Measurements from ENCODE around the gene TMEM234. TPM values are rescaled to one million over a fixed set of nuclear protein-coding genes. Genes with fewer than 3 reads are reported as not detected.

Gene TMEM234
- total and polyA plus RNA-seq, 2 of the 4 experiments (the other 2 are of a cell fraction) = 10.8 to 22.7 TPM

DNA sequence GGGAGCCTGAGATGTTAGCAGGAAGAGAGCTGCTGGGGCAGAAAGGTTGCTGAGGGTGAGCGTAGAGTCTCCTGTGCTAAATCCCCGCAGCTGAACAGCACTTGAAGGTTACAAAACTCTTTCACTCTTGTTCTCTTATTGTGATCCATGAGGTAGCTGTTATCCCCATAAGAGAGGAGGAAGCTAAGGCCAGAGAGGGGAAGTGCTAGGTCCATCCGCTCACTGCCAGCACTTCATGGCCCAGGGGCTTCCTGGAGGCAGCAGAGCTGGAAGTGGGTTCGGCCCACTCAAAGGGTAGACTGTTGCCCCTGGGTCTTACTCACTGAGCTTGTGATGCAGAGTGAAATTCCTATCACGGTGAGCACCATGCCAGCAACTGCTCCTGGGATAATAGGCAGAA is 5.6 kb downstream of the TMEM234 start:
- Histone ChIP-seq H3K9me3 (ENCODE audit: control insufficient read depth, insufficient read depth, low read length) (no peaks in the 10 kb centered on the region), H3K9me1 (ENCODE audit: insufficient read depth, low read length) (peaks cover 9% of the 10 kb centered on the region), H2BK5ac (ENCODE audit: low read depth, low read length, poor library complexity, severe bottlenecking) (no peak overlapping the region), H2AK5ac (ENCODE audit: low read depth, low read length) (no peak overlapping the region), H2BK20ac (ENCODE audit: low read depth, low read length) (no peak overlapping the region), H3K27ac (ENCODE audit: insufficient read depth, low read length) (no peak overlapping the region), H4K5ac (ENCODE audit: low read depth, low read length) (no peak overlapping the region), H3K27me3 (ENCODE audit: control insufficient read depth, insufficient read depth, low read length) (no peaks in the 10 kb centered on the region), H4K20me1 (ENCODE audit: insufficient read depth, low read length) (no peaks in the 10 kb centered on the region; the same call in 1 of the 2 replicates), H2AFZ (replicated peaks; ENCODE audit: low read length, poor library complexity) (no peak overlapping the region), H3K9ac (ENCODE audit: low read depth, low read length) (no peak overlapping the region), H3K4me3 (ENCODE audit: insufficient read depth, low read depth, low read length) (no peak overlapping the region), H2AK9ac (replicated peaks; ENCODE audit: low read depth, low read length, poor library complexity) (no peak overlapping the region), H3K4me2 (ENCODE audit: low read depth, low read length) (no peak overlapping the region), H3K4ac (ENCODE audit: low read depth, low read length) (no peak overlapping the region), H3K79me1 (ENCODE audit: low read depth in 1 of 2, low read length in 2 of 2) (peaks cover 19 to 45% of the 10 kb centered on the region in 2 experiments), H3K18ac (ENCODE audit: low read depth, low read length) (no peak overlapping the region), H2BK15ac (ENCODE audit: low read depth, low read length) (no peak overlapping the region), H3K4me1 (ENCODE audit: control insufficient read depth, insufficient read depth, low read length) (peaks cover 9% of the 10 kb centered on the region), H3K56ac (ENCODE audit: extremely low read depth, insufficient read depth, low read length) (no peak overlapping the region), H2BK120ac (ENCODE audit: low read depth, low read length) (no peak overlapping the region), H3K36me3 (ENCODE audit: control insufficient read depth, insufficient read depth, low read length) (peaks cover 35% of the 10 kb centered on the region), H3K14ac (replicated peaks; ENCODE audit: low read depth, low read length) (no peak overlapping the region), H3K23ac (ENCODE audit: low read depth, low read length) (no peak overlapping the region), H4K91ac (ENCODE audit: insufficient read depth, low read depth, low read length) (no peak overlapping the region), H4K8ac (ENCODE audit: low read depth in 2 of 2, low read length in 2 of 2) (no peak overlapping the region)
- TF ChIP-seq RAD21 (IDR thresholded peaks at IDR 0.05; ENCODE audit: low read length) = no peak
- no peak for TF ChIP-seq SMC3 (IDR thresholded peaks at IDR 0.05; ENCODE audit: low read depth, low read length)
- TF ChIP-seq RCOR1 (IDR thresholded peaks at IDR 0.05; ENCODE audit: insufficient replicate concordance, low read length) = no peak
- no peak for TF ChIP-seq CEBPB (IDR thresholded peaks at IDR 0.05; ENCODE audit: low read depth, low read length)
- TF ChIP-seq POLR2A (IDR thresholded peaks at IDR 0.05; ENCODE audit: low read depth, low read length) = no peak
- TF ChIP-seq, protein P1, sequence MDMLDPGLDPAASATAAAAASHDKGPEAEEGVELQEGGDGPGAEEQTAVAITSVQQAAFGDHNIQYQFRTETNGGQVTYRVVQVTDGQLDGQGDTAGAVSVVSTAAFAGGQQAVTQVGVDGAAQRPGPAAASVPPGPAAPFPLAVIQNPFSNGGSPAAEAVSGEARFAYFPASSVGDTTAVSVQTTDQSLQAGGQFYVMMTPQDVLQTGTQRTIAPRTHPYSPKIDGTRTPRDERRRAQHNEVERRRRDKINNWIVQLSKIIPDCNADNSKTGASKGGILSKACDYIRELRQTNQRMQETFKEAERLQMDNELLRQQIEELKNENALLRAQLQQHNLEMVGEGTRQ (IDR thresholded peaks at IDR 0.05; ENCODE audit: low read depth, low read length) = no peak
- TF ChIP-seq BHLHE40 (IDR thresholded peaks at IDR 0.05; ENCODE audit: low read depth, low read length) = no peak
- TF ChIP-seq, protein P2, sequence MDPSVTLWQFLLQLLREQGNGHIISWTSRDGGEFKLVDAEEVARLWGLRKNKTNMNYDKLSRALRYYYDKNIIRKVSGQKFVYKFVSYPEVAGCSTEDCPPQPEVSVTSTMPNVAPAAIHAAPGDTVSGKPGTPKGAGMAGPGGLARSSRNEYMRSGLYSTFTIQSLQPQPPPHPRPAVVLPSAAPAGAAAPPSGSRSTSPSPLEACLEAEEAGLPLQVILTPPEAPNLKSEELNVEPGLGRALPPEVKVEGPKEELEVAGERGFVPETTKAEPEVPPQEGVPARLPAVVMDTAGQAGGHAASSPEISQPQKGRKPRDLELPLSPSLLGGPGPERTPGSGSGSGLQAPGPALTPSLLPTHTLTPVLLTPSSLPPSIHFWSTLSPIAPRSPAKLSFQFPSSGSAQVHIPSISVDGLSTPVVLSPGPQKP (IDR thresholded peaks at IDR 0.05; ENCODE audit: borderline replicate concordance, low read depth, low read length) = no peak
- no peak for TF ChIP-seq NFE2L2 (IDR thresholded peaks at IDR 0.05; ENCODE audit: low read depth, low read length)
- TF ChIP-seq, protein P3, sequence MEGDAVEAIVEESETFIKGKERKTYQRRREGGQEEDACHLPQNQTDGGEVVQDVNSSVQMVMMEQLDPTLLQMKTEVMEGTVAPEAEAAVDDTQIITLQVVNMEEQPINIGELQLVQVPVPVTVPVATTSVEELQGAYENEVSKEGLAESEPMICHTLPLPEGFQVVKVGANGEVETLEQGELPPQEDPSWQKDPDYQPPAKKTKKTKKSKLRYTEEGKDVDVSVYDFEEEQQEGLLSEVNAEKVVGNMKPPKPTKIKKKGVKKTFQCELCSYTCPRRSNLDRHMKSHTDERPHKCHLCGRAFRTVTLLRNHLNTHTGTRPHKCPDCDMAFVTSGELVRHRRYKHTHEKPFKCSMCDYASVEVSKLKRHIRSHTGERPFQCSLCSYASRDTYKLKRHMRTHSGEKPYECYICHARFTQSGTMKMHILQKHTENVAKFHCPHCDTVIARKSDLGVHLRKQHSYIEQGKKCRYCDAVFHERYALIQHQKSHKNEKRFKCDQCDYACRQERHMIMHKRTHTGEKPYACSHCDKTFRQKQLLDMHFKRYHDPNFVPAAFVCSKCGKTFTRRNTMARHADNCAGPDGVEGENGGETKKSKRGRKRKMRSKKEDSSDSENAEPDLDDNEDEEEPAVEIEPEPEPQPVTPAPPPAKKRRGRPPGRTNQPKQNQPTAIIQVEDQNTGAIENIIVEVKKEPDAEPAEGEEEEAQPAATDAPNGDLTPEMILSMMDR (conservative IDR thresholded peaks at IDR 0.05; ENCODE audit: low read depth, low read length) = no peak
- no peak for TF ChIP-seq RFX5 (IDR thresholded peaks at IDR 0.05; ENCODE audit: low read depth, low read length)
- no peak for TF ChIP-seq MAFK (IDR thresholded peaks at IDR 0.05; ENCODE audit: low read depth, low read length)
- no peak for TF ChIP-seq MXI1 (IDR thresholded peaks at IDR 0.05; ENCODE audit: borderline replicate concordance, low read depth, low read length)
- no peak for TF ChIP-seq CHD1 (IDR thresholded peaks at IDR 0.05; ENCODE audit: low read depth, low read length)
- TF ChIP-seq MAZ (IDR thresholded peaks at IDR 0.05; ENCODE audit: borderline replicate concordance, low read depth, low read length) = no peak
- no peak for TF ChIP-seq FOS (IDR thresholded peaks at IDR 0.05; ENCODE audit: low read depth, low read length)
- dilution Hi-C loops (cut with HindIII; ENCODE audit: low sequenced_read_pairs, unreplicated experiment) (no loop called here), in situ Hi-C loops (cut with MboI; ENCODE audit: low sequenced_read_pairs) (loop anchor here (10.0 kb wide), 1 partner anchor 108 kb away; no protein-coding TSS in a partner anchor), intact Hi-C loops (cut with micrococcal nuclease) (no loop called here)
- ChIA-PET CTCF (interaction anchor here (0.8 to 1.5 kb wide), 3 partner anchors 11 to 178 kb away, joined by 4 to 5 read pairs (median 4); partner anchors contain the start of genes BSDC1 and IQCC), POLR2A (ENCODE audit: unreplicated experiment) (no interaction called here)
- no TSS peak for BruUV-seq (replicated peaks)
- DNase-seq (no peak), ATAC-seq (ENCODE audit: low read depth) (no peak)
- no CpG with 5 or more reads among the region's 5 CpGs for WGBS, 2 experiments (ENCODE audit: extremely low coverage in 2 of 2, insufficient read length in 1 of 2)
